GM19240 (cell line): Measurements from ENCODE around the gene BMI1.
"Not testable (repeated sequence)": the region's sequence is repeated elsewhere in the genome, so short reads cannot be mapped to it uniquely, and the experiment has no call there.

Source experiments
- DNase-seq: peaks from one replicate; pipeline ENCODE4 v3.0.0; 2011; ENCODE audit warnings: low spot score; ENCODE audit not compliant: insufficient read length

BMI1 gene

GRCh38 chr10:22320591-22321155 is at the start of gene BMI1:
TSS of gene BMI1 (plus strand) at chr10:22321099. CDS start at chr10:22326450, 5,351 bp downstream.
- DNase-seq: peak; percentile 74

GRCh38 chr10:22271786-22272185 is 49.1 kb upstream of the BMI1 start:
- no peak for DNase-seq

- no peak for DNase-seq
Observed at GRCh38 chr10:22278441-22278782, 42.5 kb upstream of the BMI1 start.

GRCh38 chr10:22280078-22280477 is 40.8 kb upstream of the BMI1 start:
- DNase-seq: no peak

- no peak for DNase-seq
Observed at GRCh38 chr10:22285130-22285529, 35.8 kb upstream of the BMI1 start.

- DNase-seq: no peak
Observed at GRCh38 chr10:22293747-22294404, 27.0 kb upstream of the BMI1 start.

- no peak for DNase-seq
Observed at GRCh38 chr10:22294694-22295093, 26.2 kb upstream of the BMI1 start.

- no peak for DNase-seq
Observed at GRCh38 chr10:22301193-22301592, 19.7 kb upstream of the BMI1 start.

- no peak for DNase-seq
Observed at GRCh38 chr10:22303461-22303860, 17.4 kb upstream of the BMI1 start.

GRCh38 chr10:22305721-22306120 is 15.2 kb upstream of the BMI1 start:
- DNase-seq: no peak

GRCh38 chr10:22308390-22308789 is 12.5 kb upstream of the BMI1 start:
- no peak for DNase-seq

GRCh38 chr10:22309180-22310000 is 11.5 kb upstream of the BMI1 start:
- no peak for DNase-seq

- not testable (repeated sequence) for DNase-seq
Observed at GRCh38 chr10:22310012-22310411, 10.9 kb upstream of the BMI1 start.

- DNase-seq: no peak
Observed at GRCh38 chr10:22310928-22311327, 10.0 kb upstream of the BMI1 start.

- DNase-seq: no peak
Observed at GRCh38 chr10:22314852-22315251, 6.0 kb upstream of the BMI1 start.

- DNase-seq: no peak
Observed at GRCh38 chr10:22315455-22316285, 5.2 kb upstream of the BMI1 start.

GRCh38 chr10:22316286-22317075 is 4.4 kb upstream of the BMI1 start, which contains the start of gene COMMD3:
TSS of gene COMMD3 (plus strand) at chr10:22316388. CDS start at chr10:22316418, 30 bp downstream.
- peak; percentile 53 for DNase-seq

- DNase-seq: no peak
Observed at GRCh38 chr10:22317076-22317370, 3.9 kb upstream of the BMI1 start.

GRCh38 chr10:22317771-22318565 is 2.9 kb upstream of the BMI1 start:
- no peak for DNase-seq

- no peak for DNase-seq
Observed at GRCh38 chr10:22318772-22319171, 2.1 kb upstream of the BMI1 start.
